ENCODE results near the gene SREBF2.

DNA sequence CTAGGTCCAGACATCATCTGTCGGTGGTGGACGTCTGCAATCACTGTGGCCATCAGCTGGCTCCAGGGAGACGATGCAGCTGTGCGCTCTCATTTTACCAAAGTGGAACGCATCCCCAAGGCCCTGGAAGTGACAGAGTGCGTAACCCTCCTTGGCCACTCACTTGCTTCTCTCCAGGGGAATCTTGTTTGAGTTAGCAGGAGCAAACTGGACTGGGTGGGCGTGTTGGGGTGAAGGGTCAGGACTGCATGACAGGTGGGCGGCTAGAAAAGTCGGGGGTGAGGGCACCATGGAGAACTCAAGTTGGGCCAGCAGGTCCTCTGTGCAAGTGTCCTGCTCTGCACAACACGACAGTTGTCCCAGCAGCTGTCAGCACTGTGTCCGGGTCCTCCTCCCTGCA lies 65.7 kb downstream of the SREBF2 start:
- TF ChIP-seq EZH2phosphoT487 (IDR thresholded peaks at IDR 0.05; ENCODE audit: borderline replicate concordance), result no peak
- TF ChIP-seq, protein P1, sequence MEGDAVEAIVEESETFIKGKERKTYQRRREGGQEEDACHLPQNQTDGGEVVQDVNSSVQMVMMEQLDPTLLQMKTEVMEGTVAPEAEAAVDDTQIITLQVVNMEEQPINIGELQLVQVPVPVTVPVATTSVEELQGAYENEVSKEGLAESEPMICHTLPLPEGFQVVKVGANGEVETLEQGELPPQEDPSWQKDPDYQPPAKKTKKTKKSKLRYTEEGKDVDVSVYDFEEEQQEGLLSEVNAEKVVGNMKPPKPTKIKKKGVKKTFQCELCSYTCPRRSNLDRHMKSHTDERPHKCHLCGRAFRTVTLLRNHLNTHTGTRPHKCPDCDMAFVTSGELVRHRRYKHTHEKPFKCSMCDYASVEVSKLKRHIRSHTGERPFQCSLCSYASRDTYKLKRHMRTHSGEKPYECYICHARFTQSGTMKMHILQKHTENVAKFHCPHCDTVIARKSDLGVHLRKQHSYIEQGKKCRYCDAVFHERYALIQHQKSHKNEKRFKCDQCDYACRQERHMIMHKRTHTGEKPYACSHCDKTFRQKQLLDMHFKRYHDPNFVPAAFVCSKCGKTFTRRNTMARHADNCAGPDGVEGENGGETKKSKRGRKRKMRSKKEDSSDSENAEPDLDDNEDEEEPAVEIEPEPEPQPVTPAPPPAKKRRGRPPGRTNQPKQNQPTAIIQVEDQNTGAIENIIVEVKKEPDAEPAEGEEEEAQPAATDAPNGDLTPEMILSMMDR (conservative IDR thresholded peaks at IDR 0.05; ENCODE audit: low read length), result no peak

Data from Loucy (cell line).